ENCODE data around the gene CRYZ.
A peak's percentile ranks its signal among the peaks of the same experiment; 100 is the strongest.
"Not testable (repeated sequence)": the region's sequence is repeated elsewhere in the genome, so short reads cannot be mapped to it uniquely, and the experiment has no call there.

Gene CRYZ

DNA sequence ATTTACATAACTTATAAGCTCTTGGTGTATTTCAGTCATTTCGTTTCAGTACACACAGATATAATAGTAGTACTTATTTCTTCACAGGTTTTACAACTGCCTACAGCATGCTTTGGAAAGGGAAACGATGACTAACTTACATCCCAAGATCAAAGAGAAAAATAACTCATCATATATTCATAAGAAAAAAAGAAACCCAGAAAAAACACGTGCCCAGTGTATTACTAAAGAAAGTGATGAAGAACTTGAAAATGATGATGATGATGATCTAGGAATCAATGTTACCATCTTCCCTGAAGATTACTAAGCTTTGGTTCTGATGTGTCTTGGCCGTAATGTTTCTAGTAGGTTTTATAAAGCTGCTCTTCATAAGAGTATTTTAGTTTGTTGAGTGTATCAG lies 31.0 kb upstream of the CRYZ start:
- DNase-seq: no peak
- H3K36me3 ChIP-seq (ENCODE audit: control insufficient read depth, insufficient read depth, low read length): peaks cover 3% of the 10 kb centered on the region
- no peaks in the 10 kb centered on the region for H3K9me3 ChIP-seq (ENCODE audit: control insufficient read depth, low read length)

DNA sequence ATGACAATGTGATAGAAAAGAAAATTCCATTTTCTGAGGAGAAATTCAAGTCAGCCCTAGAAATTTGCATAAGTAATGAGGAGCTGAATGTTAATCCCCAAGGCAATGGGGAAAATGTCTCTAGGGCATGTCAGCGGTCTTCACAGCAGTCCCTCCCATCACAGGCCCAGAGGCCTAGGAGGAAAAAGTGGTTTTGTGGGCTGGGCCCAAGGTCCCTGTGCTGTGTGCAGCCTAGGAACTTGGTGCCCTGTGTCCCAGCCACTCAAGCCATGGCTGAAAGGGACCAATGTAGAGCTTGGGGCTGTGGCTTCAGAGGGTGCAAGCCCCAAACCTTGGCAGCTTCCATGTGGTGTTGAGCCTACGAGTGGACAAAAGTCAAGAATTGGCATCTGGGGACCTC lies 23.8 kb upstream of the CRYZ start:
- H3K4me1 ChIP-seq (ENCODE audit: control insufficient read depth, insufficient read depth, low read length, poor library complexity, severe bottlenecking); H3K27ac ChIP-seq (ENCODE audit: insufficient read depth, low read length, poor library complexity, severe bottlenecking); H3K27me3 ChIP-seq (replicated peaks; ENCODE audit: control insufficient read depth, insufficient read depth, low read length, poor library complexity, severe bottlenecking); H3K4me3 ChIP-seq (ENCODE audit: insufficient read depth, low read depth, low read length, poor library complexity, severe bottlenecking); H3K9me3 ChIP-seq (ENCODE audit: control insufficient read depth, low read length); DNase-seq: not testable (repeated sequence)
- H3K36me3 ChIP-seq (ENCODE audit: control insufficient read depth, insufficient read depth, low read length): peaks cover 54% of the 10 kb centered on the region

More for the DNA sequence above, 31.0 kb upstream of the CRYZ start:
- Histone ChIP-seq H3K4me3 (ENCODE audit: insufficient read depth, low read depth, low read length, poor library complexity, severe bottlenecking) (no peak overlapping the region), H3K4me1 (ENCODE audit: control insufficient read depth, insufficient read depth, low read length, poor library complexity, severe bottlenecking) (no peaks in the 10 kb centered on the region), H3K27me3 (replicated peaks; ENCODE audit: control insufficient read depth, insufficient read depth, low read length, poor library complexity, severe bottlenecking) (no peaks in the 10 kb centered on the region), H3K27ac (ENCODE audit: insufficient read depth, low read length, poor library complexity, severe bottlenecking) (no peak overlapping the region)

- Histone ChIP-seq H3K4me3 (ENCODE audit: insufficient read depth, low read depth, low read length, poor library complexity, severe bottlenecking) (no peak overlapping the region), H3K27ac (ENCODE audit: insufficient read depth, low read length, poor library complexity, severe bottlenecking) (no peak overlapping the region), H3K4me1 (ENCODE audit: control insufficient read depth, insufficient read depth, low read length, poor library complexity, severe bottlenecking) (no peaks in the 10 kb centered on the region), H3K36me3 (ENCODE audit: control insufficient read depth, insufficient read depth, low read length) (peaks cover 62% of the 10 kb centered on the region), H3K27me3 (replicated peaks; ENCODE audit: control insufficient read depth, insufficient read depth, low read length, poor library complexity, severe bottlenecking) (no peaks in the 10 kb centered on the region), H3K9me3 (ENCODE audit: control insufficient read depth, low read length) (no peaks in the 10 kb centered on the region)
- DNase-seq: no peak
Measured at GRCh38 chr1:74755475-74755874, 22.6 kb upstream of the CRYZ start.

GRCh38 chr1:74753104-74753503 lies 20.3 kb upstream of the CRYZ start:
- peaks cover 64% of the 10 kb centered on the region for H3K36me3 ChIP-seq (ENCODE audit: control insufficient read depth, insufficient read depth, low read length)

GRCh38 chr1:74748960-74749359 lies 16.1 kb upstream of the CRYZ start:
- H3K27ac ChIP-seq (ENCODE audit: insufficient read depth, low read length, poor library complexity, severe bottlenecking): no peak overlapping the region
- no peaks in the 10 kb centered on the region for H3K4me1 ChIP-seq (ENCODE audit: control insufficient read depth, insufficient read depth, low read length, poor library complexity, severe bottlenecking)
- no peaks in the 10 kb centered on the region for H3K27me3 ChIP-seq (replicated peaks; ENCODE audit: control insufficient read depth, insufficient read depth, low read length, poor library complexity, severe bottlenecking)
- H3K9me3 ChIP-seq (ENCODE audit: control insufficient read depth, low read length): no peaks in the 10 kb centered on the region
- peaks cover 47% of the 10 kb centered on the region for H3K36me3 ChIP-seq (ENCODE audit: control insufficient read depth, insufficient read depth, low read length)
- H3K4me3 ChIP-seq (ENCODE audit: insufficient read depth, low read depth, low read length, poor library complexity, severe bottlenecking): no peak overlapping the region
- no peak for DNase-seq

More at GRCh38 chr1:74753104-74753503, 20.3 kb upstream of the CRYZ start:
- no peaks in the 10 kb centered on the region for H3K27me3 ChIP-seq (replicated peaks; ENCODE audit: control insufficient read depth, insufficient read depth, low read length, poor library complexity, severe bottlenecking)
- no peak overlapping the region for H3K27ac ChIP-seq (ENCODE audit: insufficient read depth, low read length, poor library complexity, severe bottlenecking)
- H3K9me3 ChIP-seq (ENCODE audit: control insufficient read depth, low read length): no peaks in the 10 kb centered on the region
- H3K4me1 ChIP-seq (ENCODE audit: control insufficient read depth, insufficient read depth, low read length, poor library complexity, severe bottlenecking): no peaks in the 10 kb centered on the region
- no peak for DNase-seq
- no peak overlapping the region for H3K4me3 ChIP-seq (ENCODE audit: insufficient read depth, low read depth, low read length, poor library complexity, severe bottlenecking)

DNA sequence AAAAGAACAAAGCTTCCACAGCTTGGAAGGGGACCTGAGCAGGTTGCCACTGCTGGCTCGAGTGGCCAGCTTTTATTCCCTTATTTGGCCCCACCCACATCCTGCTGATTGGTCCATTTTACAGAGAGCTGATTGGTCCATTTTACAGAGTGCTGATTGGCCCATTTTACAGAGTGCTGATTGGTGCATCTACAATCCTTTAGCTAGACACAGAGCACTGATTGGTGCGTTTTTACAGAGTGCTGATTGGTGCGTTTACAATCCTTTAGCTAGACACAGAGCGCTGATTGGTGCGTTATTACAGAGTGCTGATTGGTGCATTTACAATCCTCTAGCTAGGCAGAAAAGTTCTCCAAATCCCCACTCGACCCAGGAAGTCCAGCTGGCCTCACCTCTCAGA lies 12.4 kb upstream of the CRYZ start:
- H3K9me3 ChIP-seq (ENCODE audit: control insufficient read depth, low read length); H3K27me3 ChIP-seq (replicated peaks; ENCODE audit: control insufficient read depth, insufficient read depth, low read length, poor library complexity, severe bottlenecking); DNase-seq; H3K27ac ChIP-seq (ENCODE audit: insufficient read depth, low read length, poor library complexity, severe bottlenecking); H3K4me3 ChIP-seq (ENCODE audit: insufficient read depth, low read depth, low read length, poor library complexity, severe bottlenecking); H3K4me1 ChIP-seq (ENCODE audit: control insufficient read depth, insufficient read depth, low read length, poor library complexity, severe bottlenecking): not testable (repeated sequence)
- peaks cover 25% of the 10 kb centered on the region for H3K36me3 ChIP-seq (ENCODE audit: control insufficient read depth, insufficient read depth, low read length)

GRCh38 chr1:74740307-74740980 lies 7.6 kb upstream of the CRYZ start:
- peaks cover 38% of the 10 kb centered on the region for H3K36me3 ChIP-seq (ENCODE audit: control insufficient read depth, insufficient read depth, low read length)
- H3K4me1 ChIP-seq (ENCODE audit: control insufficient read depth, insufficient read depth, low read length, poor library complexity, severe bottlenecking); H3K9me3 ChIP-seq (ENCODE audit: control insufficient read depth, low read length); H3K4me3 ChIP-seq (ENCODE audit: insufficient read depth, low read depth, low read length, poor library complexity, severe bottlenecking); H3K27ac ChIP-seq (ENCODE audit: insufficient read depth, low read length, poor library complexity, severe bottlenecking); DNase-seq; H3K27me3 ChIP-seq (replicated peaks; ENCODE audit: control insufficient read depth, insufficient read depth, low read length, poor library complexity, severe bottlenecking): not testable (repeated sequence)

GRCh38 chr1:74737333-74737732 lies 4.5 kb upstream of the CRYZ start:
- DNase-seq: no peak
- Histone ChIP-seq H3K4me3 (ENCODE audit: insufficient read depth, low read depth, low read length, poor library complexity, severe bottlenecking) (no peak overlapping the region), H3K27me3 (replicated peaks; ENCODE audit: control insufficient read depth, insufficient read depth, low read length, poor library complexity, severe bottlenecking) (no peaks in the 10 kb centered on the region), H3K27ac (ENCODE audit: insufficient read depth, low read length, poor library complexity, severe bottlenecking) (no peak overlapping the region), H3K4me1 (ENCODE audit: control insufficient read depth, insufficient read depth, low read length, poor library complexity, severe bottlenecking) (peaks cover 3% of the 10 kb centered on the region), H3K9me3 (ENCODE audit: control insufficient read depth, low read length) (no peaks in the 10 kb centered on the region), H3K36me3 (ENCODE audit: control insufficient read depth, insufficient read depth, low read length) (peaks cover 22% of the 10 kb centered on the region)

GRCh38 chr1:74733604-74734484 lies 994 bp upstream of the CRYZ start:
- Histone ChIP-seq H3K4me1 (ENCODE audit: control insufficient read depth, insufficient read depth, low read length, poor library complexity, severe bottlenecking) (peaks cover 3% of the 10 kb centered on the region), H3K27me3 (replicated peaks; ENCODE audit: control insufficient read depth, insufficient read depth, low read length, poor library complexity, severe bottlenecking) (no peaks in the 10 kb centered on the region), H3K9me3 (ENCODE audit: control insufficient read depth, low read length) (no peaks in the 10 kb centered on the region), H3K27ac (ENCODE audit: insufficient read depth, low read length, poor library complexity, severe bottlenecking) (peak overlapping the region; percentile 71), H3K4me3 (ENCODE audit: insufficient read depth, low read depth, low read length, poor library complexity, severe bottlenecking) (peak overlapping the region; percentile 74), H3K36me3 (ENCODE audit: control insufficient read depth, insufficient read depth, low read length) (peaks cover 16% of the 10 kb centered on the region)
- peak in 2 of 3 donors; percentile 8 to 27 for DNase-seq
